Sigmoid colon (tissue), 7 donors: ENCODE data around the gene SERPINB1. TPM values are rescaled to one million over a fixed set of nuclear protein-coding genes. Genes with fewer than 3 reads are reported as not detected.

Experiments
- DNase-seq: peaks from one replicate; pipeline ENCODE4 v3.0.0-alpha.2; 2019
- H3K27ac ChIP-seq, 4 donors: fragments of 200-600 bp; sonication (generic); one replicate each; pipeline ENCODE4 v1.5.1; 2016 to 2019; ENCODE audit warnings: mild to moderate bottlenecking in 1 of 4
- H3K27me3 ChIP-seq, 3 donors: fragments of 200-600 bp; sonication (generic); one replicate each; pipeline ENCODE4 v1.5.1; 2019; ENCODE audit warnings: mild to moderate bottlenecking in 1 of 3
- H3K36me3 ChIP-seq, 4 donors: fragments of 200-600 bp; sonication (generic); one replicate each; pipeline ENCODE4 v1.5.1; 2016 to 2019
- H3K4me1 ChIP-seq, 4 donors: fragments of 200-600 bp; sonication (generic); one replicate each; pipeline ENCODE4 v1.5.1; 2017 to 2019
- H3K4me3 ChIP-seq, 4 donors: fragments of 200-600 bp; sonication (generic); one replicate each; pipeline ENCODE4 v1.5.1; 2017 to 2019; ENCODE audit warnings: mild to moderate bottlenecking in 2 of 4, moderate library complexity in 1 of 4
- H3K9me3 ChIP-seq, 4 donors: fragments of 200-600 bp in 3 of 4; sonication (generic) in 3 of 4; one replicate each; pipeline versions ENCODE4 v1.5.1 to v1.6.1; 2013 to 2019
- EP300 ChIP-seq, 4 donors: sonication (generic); formaldehyde crosslinking; IDR thresholded peaks; one replicate each; pipeline ENCODE4 v1.6.1; 2017; ENCODE audit warnings: antibody characterized with exemption in 4 of 4
- POLR2A ChIP-seq, 2 donors: fragments of 450-650 bp; IDR thresholded peaks; one replicate each; pipeline ENCODE4 v1.6.1; 2016; ENCODE audit warnings: antibody characterized with exemption in 2 of 2, mild to moderate bottlenecking in 2 of 2, moderate library complexity in 2 of 2
- POLR2AphosphoS5 ChIP-seq, 4 donors: sonication (generic); formaldehyde crosslinking; IDR thresholded peaks; one replicate each; pipeline ENCODE4 v1.6.1; 2017; ENCODE audit warnings: antibody characterized with exemption in 4 of 4
- WGBS, 2 donors: extraction: QIAGEN DNeasy Blood & Tissue Kit; methylation state at CpG; one replicate each; pipeline ENCODE4 v1.1.7; 2013; 5-methylcytosine and 5-hydroxymethylcytosine counted together
- intact Hi-C: fragments of 100-400 bp; cut with DNase I; formaldehyde crosslinking; loops from one replicate; pipeline ENCODE4 v1.15.1; 2023
- polyA plus RNA-seq, 3 donors: library from polyadenylated mRNA; stranded (reverse); fragments of 200-250 nt; gene quantifications; one replicate each; pipeline ENCODE4 v1.2.3, GENCODE V29; 2013
- total RNA-seq, 4 donors: library from RNA; depleted of rRNA; stranded (reverse); fragments of >200 nt; gene quantifications; one replicate each; pipeline ENCODE4 v1.1.0, GENCODE V29; 2016
- TF ChIP-seq, protein P1 (sequence below), 4 experiments: fragments of 450-650 bp in 3 of 4; fragments of 200-600 bp in 1 of 4; IDR thresholded peaks; one replicate each; pipeline ENCODE4 v1.5.1; 2016 to 2019; ENCODE audit warnings: antibody characterized with exemption in 4 of 4, mild to moderate bottlenecking in 3 of 4, moderate library complexity in 2 of 4
- donor health status: healthy with polysubstance abuse.
- donor health status: Bipolar disorder and iron deficiency.
- donor health status: healthy.

Gene SERPINB1
- total and polyA plus RNA-seq, 7 donors = 19.6 to 230 (median 88.0) TPM

DNA sequence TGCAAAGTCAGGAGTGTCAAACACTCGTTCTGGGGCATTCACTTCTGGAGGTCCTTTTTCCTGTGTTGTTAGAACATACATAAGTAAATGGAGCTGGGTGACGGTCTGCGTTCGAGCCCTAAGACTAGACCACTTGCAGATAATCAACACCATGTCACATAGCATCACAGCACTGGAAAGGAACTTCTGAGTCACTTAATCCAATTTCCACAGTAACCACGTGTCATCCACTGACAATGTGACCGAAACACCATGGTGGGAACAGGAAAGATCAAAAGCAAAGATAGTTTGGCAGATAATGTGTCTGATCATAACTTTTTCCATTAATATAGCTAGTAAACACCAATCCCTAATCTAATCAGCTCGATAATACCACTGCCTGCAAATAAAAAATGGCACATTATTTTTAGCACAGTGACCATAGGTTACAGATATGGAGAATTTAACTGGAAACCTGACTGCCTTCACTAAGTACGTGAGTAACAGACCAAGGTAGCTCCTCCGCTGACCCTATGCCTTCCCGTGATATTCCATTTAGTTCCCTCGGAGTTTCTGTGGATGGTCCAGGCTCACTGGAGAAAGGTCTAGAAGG, 41.6 kb downstream of the SERPINB1 start:
- intact Hi-C loops = no loop called here
- Histone ChIP-seq H3K36me3 (no peaks in the 10 kb centered on the region), H3K9me3 (no peaks in the 10 kb centered on the region), H3K4me1 (peaks cover 0 to 8% (median 0%) of the 10 kb centered on the region in 4 donors), H3K4me3 (no peak overlapping the region), H3K27me3 (no peaks in the 10 kb centered on the region), H3K27ac (no peak overlapping the region)
- DNase-seq = no peak
- TF ChIP-seq POLR2AphosphoS5 (IDR thresholded peaks at IDR 0.05) (no peak), POLR2A (IDR thresholded peaks at IDR 0.05) (no peak), EP300 (IDR thresholded peaks at IDR 0.05) (no peak)
- TF ChIP-seq, protein P1, sequence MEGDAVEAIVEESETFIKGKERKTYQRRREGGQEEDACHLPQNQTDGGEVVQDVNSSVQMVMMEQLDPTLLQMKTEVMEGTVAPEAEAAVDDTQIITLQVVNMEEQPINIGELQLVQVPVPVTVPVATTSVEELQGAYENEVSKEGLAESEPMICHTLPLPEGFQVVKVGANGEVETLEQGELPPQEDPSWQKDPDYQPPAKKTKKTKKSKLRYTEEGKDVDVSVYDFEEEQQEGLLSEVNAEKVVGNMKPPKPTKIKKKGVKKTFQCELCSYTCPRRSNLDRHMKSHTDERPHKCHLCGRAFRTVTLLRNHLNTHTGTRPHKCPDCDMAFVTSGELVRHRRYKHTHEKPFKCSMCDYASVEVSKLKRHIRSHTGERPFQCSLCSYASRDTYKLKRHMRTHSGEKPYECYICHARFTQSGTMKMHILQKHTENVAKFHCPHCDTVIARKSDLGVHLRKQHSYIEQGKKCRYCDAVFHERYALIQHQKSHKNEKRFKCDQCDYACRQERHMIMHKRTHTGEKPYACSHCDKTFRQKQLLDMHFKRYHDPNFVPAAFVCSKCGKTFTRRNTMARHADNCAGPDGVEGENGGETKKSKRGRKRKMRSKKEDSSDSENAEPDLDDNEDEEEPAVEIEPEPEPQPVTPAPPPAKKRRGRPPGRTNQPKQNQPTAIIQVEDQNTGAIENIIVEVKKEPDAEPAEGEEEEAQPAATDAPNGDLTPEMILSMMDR (IDR thresholded peaks at IDR 0.05) = no peak
- 84 to 90% methylated on average over 11 of the region's 11 CpGs for WGBS, 2 donors

DNA sequence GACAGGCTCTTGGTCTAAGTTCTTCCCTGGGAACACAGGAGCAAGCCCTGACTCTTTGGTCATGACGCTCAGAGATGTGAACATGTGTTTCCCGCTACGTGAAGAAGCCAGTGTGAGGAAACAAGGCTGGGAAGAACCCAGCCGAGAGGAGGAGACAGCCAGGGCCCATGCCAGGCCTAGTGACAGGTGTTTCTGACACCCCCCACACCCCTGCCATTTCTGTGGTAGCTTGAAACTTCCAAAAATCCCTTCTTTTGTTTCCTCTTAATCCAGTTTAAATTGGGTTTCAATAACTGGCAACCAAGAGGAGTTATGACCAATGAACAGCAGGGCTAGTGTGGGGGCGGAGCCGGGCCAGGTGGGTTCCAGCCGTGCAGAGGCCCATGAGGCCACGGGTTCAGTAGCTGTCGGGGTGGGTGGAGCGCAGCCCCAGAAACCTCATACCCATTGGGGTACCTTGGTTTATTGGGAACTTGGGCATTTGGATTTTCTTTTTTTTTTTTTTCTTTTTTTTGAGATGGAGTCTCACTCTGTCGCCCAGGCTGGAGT, 43.0 kb downstream of the SERPINB1 start:
- Histone ChIP-seq H3K36me3 (no peaks in the 10 kb centered on the region), H3K27me3 (no peaks in the 10 kb centered on the region), H3K4me3 (no peak overlapping the region), H3K27ac (no peak overlapping the region), H3K9me3 (no peaks in the 10 kb centered on the region), H3K4me1 (peaks cover 0 to 13% (median under 1%) of the 10 kb centered on the region in 4 donors)
- WGBS, 2 donors = 86 to 92% methylated on average over 11 of the region's 11 CpGs
- TF ChIP-seq, protein P1 (IDR thresholded peaks at IDR 0.05) = no peak
- TF ChIP-seq POLR2AphosphoS5 (IDR thresholded peaks at IDR 0.05) = no peak
- no peak for TF ChIP-seq POLR2A (IDR thresholded peaks at IDR 0.05)
- no peak for TF ChIP-seq EP300 (IDR thresholded peaks at IDR 0.05)
- DNase-seq = no peak
- intact Hi-C loops = no loop called here

DNA sequence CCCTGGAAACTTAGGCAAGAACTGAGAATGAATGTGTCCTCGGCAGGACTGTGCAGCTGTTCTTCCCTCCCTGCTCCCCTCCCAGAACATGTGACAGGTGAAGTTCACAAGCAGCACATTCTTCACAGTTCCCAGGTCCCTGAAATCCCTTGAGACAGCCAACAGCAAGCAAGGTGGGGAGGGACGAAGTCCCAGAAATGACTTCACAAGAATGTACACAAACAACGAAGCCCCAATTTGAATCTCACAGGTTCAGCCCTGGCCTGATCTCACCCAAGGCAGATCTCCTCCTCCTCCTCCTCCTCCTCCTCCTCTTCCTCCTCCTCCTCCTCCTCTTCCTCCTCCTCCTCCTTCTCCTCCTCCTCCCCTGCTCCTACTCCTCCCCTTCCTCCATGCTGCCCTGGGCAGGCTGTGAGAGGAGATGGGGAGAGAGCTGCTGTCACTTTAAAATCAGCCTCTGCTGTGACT, 44.1 kb downstream of the SERPINB1 start:
- H3K4me1 ChIP-seq = peaks cover 0 to 21% (median 2%) of the 10 kb centered on the region in 4 donors
- no peak overlapping the region for H3K4me3 ChIP-seq
- no peaks in the 10 kb centered on the region for H3K27me3 ChIP-seq
- DNase-seq = no peak
- TF ChIP-seq POLR2A (IDR thresholded peaks at IDR 0.05) (no peak), POLR2AphosphoS5 (IDR thresholded peaks at IDR 0.05) (no peak), EP300 (IDR thresholded peaks at IDR 0.05) (no peak)
- TF ChIP-seq, protein P1 (IDR thresholded peaks at IDR 0.05) = no peak
- H3K27ac ChIP-seq = no peak overlapping the region
- H3K9me3 ChIP-seq = no peaks in the 10 kb centered on the region
- 11 to 24% methylated on average over 3 of the region's 3 CpGs for WGBS, 2 donors
- H3K36me3 ChIP-seq = no peaks in the 10 kb centered on the region
- intact Hi-C loops = no loop called here

DNA sequence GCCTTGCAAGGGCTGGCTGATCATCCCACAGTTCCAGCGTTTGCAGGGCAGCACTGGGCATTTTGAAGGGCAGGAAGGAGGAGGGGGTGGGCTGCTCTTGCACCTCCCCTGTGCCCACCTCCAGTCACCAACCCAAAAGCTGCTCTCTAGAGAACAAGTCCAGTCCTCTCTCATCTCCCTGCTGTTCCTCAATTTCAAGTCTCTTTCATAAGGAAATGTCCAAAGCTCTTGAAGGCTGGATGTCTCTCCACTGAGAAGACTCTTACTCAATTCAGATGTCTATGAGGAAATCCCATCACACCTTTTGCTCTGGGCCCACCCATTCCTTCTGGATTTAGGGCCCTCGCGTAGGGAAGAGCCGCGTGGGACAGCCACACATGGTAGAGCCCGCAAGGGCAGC, 44.8 kb downstream of the SERPINB1 start:
- intact Hi-C loops = no loop called here

More for the DNA sequence above, 44.8 kb downstream of the SERPINB1 start:
- Histone ChIP-seq H3K36me3 (no peaks in the 10 kb centered on the region), H3K27ac (no peak overlapping the region), H3K9me3 (no peaks in the 10 kb centered on the region), H3K4me1 (peaks cover 0 to 29% (median 6%) of the 10 kb centered on the region in 4 donors), H3K27me3 (no peaks in the 10 kb centered on the region), H3K4me3 (no peak overlapping the region)
- DNase-seq = no peak
- WGBS, 2 donors = 75 to 77% methylated on average over 6 of the region's 6 CpGs
- TF ChIP-seq POLR2A (IDR thresholded peaks at IDR 0.05) = no peak
- no peak for TF ChIP-seq EP300 (IDR thresholded peaks at IDR 0.05)
- TF ChIP-seq, protein P1 (IDR thresholded peaks at IDR 0.05) = no peak
- no peak for TF ChIP-seq POLR2AphosphoS5 (IDR thresholded peaks at IDR 0.05)
